ENCODE results near the gene SEC14L2.
"Not testable (repeated sequence)": the region's sequence is repeated elsewhere in the genome, so short reads cannot be mapped to it uniquely, and the experiment has no call there.

GRCh38 chr22:30451488-30451887 lies 54.7 kb downstream of the SEC14L2 start:
- not testable (repeated sequence) for TF ChIP-seq CTCF (IDR thresholded peaks at IDR 0.05; ENCODE audit: low read depth, low read length, missing input control); REST (IDR thresholded peaks at IDR 0.05); EGR1 (IDR thresholded peaks at IDR 0.05; ENCODE audit: low read depth in 2 of 2); TAF1 (conservative IDR thresholded peaks at IDR 0.05); MAX (IDR thresholded peaks at IDR 0.05)
